GM12878 (cell line): ENCODE results near the gene KRT7. TPM values are rescaled to one million over a fixed set of nuclear protein-coding genes. Genes with fewer than 3 reads are reported as not detected.

ENCODE experiments used
- ATAC-seq: fragments of 200-7000 bp; cut with Tn5 transposase; 3 replicates; pipeline ENCODE4 v1.9.1; 2020; ENCODE audit warnings: mild to moderate bottlenecking, moderate library complexity
- BruUV-seq: library from RNA; stranded (reverse); fragments of 400-500 nt; replicated peaks from 2 replicates; lab custom pipeline; 2021; lab: Mats Ljungman, UMichigan
- CTCF ChIA-PET: fragments of 300-600 bp; sonication (Branson Sonifier 250); formaldehyde crosslinking; extraction: SDS; loops from one replicate; lab custom pipeline; 2021; ENCODE audit warnings: inconsistent platforms; lab: Yijun Ruan, JAX
- POLR2A ChIA-PET: fragments of 350-600 bp; formaldehyde crosslinking; extraction: SDS; loops from one replicate; lab custom pipeline; 2021; ENCODE audit warnings: inconsistent platforms; lab: Charles Lee
- RAD21 ChIA-PET: fragments of 300-600 bp; sonication (Branson Sonifier 250); formaldehyde crosslinking; loops from one replicate; lab custom pipeline; 2023; ENCODE audit warnings: antibody characterized with exemption; ENCODE audit not compliant: unreplicated experiment; lab: Charles Lee
- SMC1A ChIA-PET: fragments of 300-600 bp; sonication (Branson Sonifier 250); formaldehyde crosslinking; loops from one replicate; lab custom pipeline; 2023; ENCODE audit not compliant: unreplicated experiment, uncharacterized antibody; lab: Charles Lee
- DNase-seq: peaks from one replicate; pipeline ENCODE4 v3.0.0-alpha.2; 2011; ENCODE audit warnings: low read depth, low spot score
- FAIRE-seq: peaks from 3 replicates; lab custom pipeline; 2011; peaks lifted over from hg19 to GRCh38; lab: Jason Lieb, UNC
- H2AFZ ChIP-seq: 2 replicates; pipeline ENCODE4 v1.6.0; 2011; ENCODE audit warnings: low read depth, low read length, control low read depth; ENCODE audit not compliant: control insufficient read depth
- H3K27ac ChIP-seq: 2 replicates; pipeline ENCODE4 v1.5.1; 2011; ENCODE audit warnings: control low read depth; ENCODE audit not compliant: control insufficient read depth, insufficient read depth
- H3K27me3 ChIP-seq, 2 experiments: replicated peaks in 1 of 2; 2 replicates each; pipeline versions ENCODE4 v1.6.0 to v1.6.1; 2011; ENCODE audit warnings: low read length in 1 of 2; ENCODE audit not compliant: control insufficient read depth in 2 of 2, insufficient read depth in 2 of 2
- H3K36me3 ChIP-seq, 2 experiments: 2 replicates each; pipeline ENCODE4 v1.5.1; 2011; ENCODE audit warnings: low read length in 1 of 2; ENCODE audit not compliant: control insufficient read depth in 2 of 2, insufficient read depth in 2 of 2
- H3K4me1 ChIP-seq: 2 replicates; pipeline ENCODE4 v1.6.1; 2011; ENCODE audit warnings: mild to moderate bottlenecking, low read length, moderate library complexity, mixed read lengths; ENCODE audit not compliant: control insufficient read depth, insufficient read depth
- H3K4me2 ChIP-seq: 2 replicates; pipeline ENCODE4 v1.6.0; 2011; ENCODE audit warnings: control low read depth; ENCODE audit not compliant: control insufficient read depth, insufficient read depth
- H3K4me3 ChIP-seq: fragments of 200-600 bp; sonication (generic); 2 replicates; pipeline ENCODE4 v1.5.1; 2016
- H3K79me2 ChIP-seq: 2 replicates; pipeline ENCODE4 v1.6.0; 2011; ENCODE audit warnings: low read length; ENCODE audit not compliant: control insufficient read depth, insufficient read depth
- H3K9ac ChIP-seq: 2 replicates; pipeline ENCODE4 v1.8.0; 2011; ENCODE audit warnings: low read length, control low read depth, mixed read lengths; ENCODE audit not compliant: control insufficient read depth, insufficient read depth
- H3K9me3 ChIP-seq: replicated peaks from 3 replicates; pipeline ENCODE4 v1.5.1; 2011; ENCODE audit warnings: mild to moderate bottlenecking, low read length; ENCODE audit not compliant: control insufficient read depth, insufficient read depth
- H4K20me1 ChIP-seq: 2 replicates; pipeline ENCODE4 v1.6.0; 2011; ENCODE audit not compliant: control insufficient read depth, insufficient read depth
- DPF2 ChIP-seq: fragments of 450-650 bp; IDR thresholded peaks from 2 replicates; pipeline ENCODE4 v1.6.1; 2017; ENCODE audit warnings: mild to moderate bottlenecking
- E2F8 ChIP-seq: fragments of 450-650 bp; IDR thresholded peaks from 2 replicates; pipeline ENCODE4 v1.6.1; 2018; ENCODE audit warnings: mild to moderate bottlenecking, low read depth, moderate library complexity; ENCODE audit not compliant: partially characterized antibody
- HDGF ChIP-seq: fragments of 450-650 bp; IDR thresholded peaks from 2 replicates; pipeline ENCODE4 v1.6.1; 2016; ENCODE audit warnings: antibody characterized with exemption
- MAX ChIP-seq: IDR thresholded peaks from 2 replicates; pipeline ENCODE4 v1.6.1; 2012; ENCODE audit warnings: low read depth, low read length, improper control_type of control experiment
- PAX8 ChIP-seq: fragments of 450-650 bp; IDR thresholded peaks from 2 replicates; pipeline ENCODE4 v1.6.1; 2017; ENCODE audit warnings: mild to moderate bottlenecking, moderate library complexity
- POLR2AphosphoS5 ChIP-seq: IDR thresholded peaks from 2 replicates; pipeline ENCODE4 v1.6.1; 2011; ENCODE audit warnings: mild to moderate bottlenecking, low read length, inconsistent platforms
- RFX5 ChIP-seq: IDR thresholded peaks from 2 replicates; pipeline ENCODE4 v1.6.1; 2011; ENCODE audit warnings: low read depth, low read length, improper control_type of control experiment
- YBX1 ChIP-seq: fragments of 450-650 bp; IDR thresholded peaks from 2 replicates; pipeline ENCODE4 v1.6.1; 2016; ENCODE audit warnings: antibody characterized with exemption
- WGBS: methylation state at CpG from one replicate; pipeline ENCODE4 v1.1.6; 2016; ENCODE audit warnings: low lambda C conversion rate; ENCODE audit not compliant: insufficient replicate concordance, insufficient coverage; ENCODE audit errors: missing lambda C conversion rate; 5-methylcytosine and 5-hydroxymethylcytosine counted together
- in situ Hi-C: fragments of 300-500 bp; cut with MboI; formaldehyde crosslinking; loops from 9 replicates; pipeline ENCODE4 v1.14.3; 2018; ENCODE audit warnings: mixed read lengths
- intact Hi-C: fragments of 100-400 bp; cut with micrococcal nuclease; formaldehyde crosslinking; loops from one replicate; pipeline ENCODE4 v1.14.2; 2022; ENCODE audit not compliant: unreplicated experiment
- polyA plus RNA-seq, 11 experiments: library from polyadenylated mRNA; depleted of rRNA in 4 of 11; unstranded in 6 of 11; stranded (reverse) in 5 of 11; fragments of >200 nt; fragmentation: Nextera tagmentation in 4 of 11; fragmentation: Illumina TruSeq in 1 of 11; extraction: Ambion mirVana in 4 of 11; extraction: Trizol in 1 of 11; gene quantifications; 1 replicate in 1 of 11; 2 replicates in 10 of 11; pipeline versions ENCODE4 v1.2.1 to v1.2.3, GENCODE V29; 2011 to 2016; ENCODE audit warnings: inconsistent platforms in 2 of 11, missing spikeins in 2 of 11, low read depth in 1 of 11
- total RNA-seq, 4 experiments: library from RNA; depleted of rRNA in 3 of 4; stranded (reverse); fragments of >200 nt in 3 of 4; fragmentation: Illumina TruSeq in 1 of 4; extraction: Trizol in 1 of 4; gene quantifications; 2 replicates each; pipeline versions ENCODE4 v1.2.1 to v1.2.3, GENCODE V29; 2013 to 2021

The KRT7 gene
- total and polyA plus RNA-seq, 10 of the 15 experiments (the other 5 are each of a cell fraction or from before 2014, with no cell fraction given): 0.90 to 18.7 (median 4.8) TPM

DNA sequence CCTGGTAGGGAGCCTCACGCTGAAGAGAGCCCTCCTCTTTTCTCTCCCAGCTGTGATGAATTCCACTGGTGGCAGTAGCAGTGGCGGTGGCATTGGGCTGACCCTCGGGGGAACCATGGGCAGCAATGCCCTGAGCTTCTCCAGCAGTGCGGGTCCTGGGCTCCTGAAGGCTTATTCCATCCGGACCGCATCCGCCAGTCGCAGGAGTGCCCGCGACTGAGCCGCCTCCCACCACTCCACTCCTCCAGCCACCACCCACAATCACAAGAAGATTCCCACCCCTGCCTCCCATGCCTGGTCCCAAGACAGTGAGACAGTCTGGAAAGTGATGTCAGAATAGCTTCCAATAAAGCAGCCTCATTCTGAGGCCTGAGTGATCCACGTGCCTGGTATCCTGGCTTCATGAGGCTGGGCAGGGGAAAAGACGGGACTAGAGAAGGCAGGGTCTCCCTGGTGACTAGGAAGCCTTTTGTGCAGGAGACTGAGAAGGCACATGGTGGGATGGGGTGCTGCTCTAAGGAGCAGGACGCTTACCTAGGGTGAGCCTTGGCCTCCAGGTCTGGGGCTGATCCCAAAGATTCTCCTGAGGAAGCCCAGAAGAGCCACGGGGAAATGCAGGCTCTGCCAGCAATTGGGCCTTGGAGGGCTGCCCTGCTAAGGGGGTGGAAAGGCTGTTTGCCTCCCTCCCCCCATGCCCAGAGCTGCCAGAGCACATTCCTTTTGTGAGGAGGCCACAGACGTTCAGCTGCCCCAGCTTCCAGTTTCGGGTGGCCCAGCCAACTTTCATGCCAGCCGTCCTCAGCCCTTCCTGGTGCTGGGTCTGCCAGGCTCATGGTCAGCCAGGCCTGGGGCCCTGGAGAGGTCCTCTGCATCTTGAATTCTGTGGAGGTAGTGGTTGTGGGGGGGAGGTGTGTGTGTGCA, 15.8 kb downstream of the KRT7 start:
- Histone ChIP-seq H3K27me3 (no peaks in the 10 kb centered on the region; a peak in 1 of 4 replicates), H3K79me2 (no peaks in the 10 kb centered on the region; the same call in 1 of the 2 replicates), H3K27ac (no peak overlapping the region), H3K9ac (no peak overlapping the region), H3K36me3 (no peaks in the 10 kb centered on the region), H4K20me1 (no peaks in the 10 kb centered on the region), H3K4me1 (peaks cover 15% of the 10 kb centered on the region), H3K9me3 (no peaks in the 10 kb centered on the region), H3K4me2 (no peak overlapping the region), H3K4me3 (no peak overlapping the region), H2AFZ (no peak overlapping the region)
- ATAC-seq: no peak
- CTCF ChIA-PET: interaction anchor here (1.2 to 3.5 kb wide), 2 partner anchors 27 to 30 kb away, joined by 5 to 13 read pairs; no protein-coding TSS in a partner anchor
- in situ Hi-C loops (no loop called here), intact Hi-C loops (no loop called here)
- BruUV-seq: no TSS peak
- no peak for TF ChIP-seq MAX
- no peak for TF ChIP-seq DPF2
- TF ChIP-seq PAX8: no peak
- TF ChIP-seq YBX1: no peak
- SMC1A ChIA-PET: interaction anchor here (0.6 kb wide), 1 partner anchor 326 kb away, joined by 3 read pairs; no protein-coding TSS in a partner anchor
- no peak for FAIRE-seq
- WGBS: 70% methylated on average over 18 of the region's 18 CpGs
- POLR2A ChIA-PET: no interaction called here
- no peak for DNase-seq
- RAD21 ChIA-PET: interaction anchor here (1.4 to 1.9 kb wide), 2 partner anchors 30 kb away, joined by 4 to 8 read pairs; no protein-coding TSS in a partner anchor

GRCh38 chr12:52249511-52250047, 16.5 kb downstream of the KRT7 start:
- Histone ChIP-seq H3K9me3 (no peaks in the 10 kb centered on the region), H3K9ac (no peak overlapping the region), H3K79me2 (no peaks in the 10 kb centered on the region; the same call in 1 of the 2 replicates), H3K4me1 (peaks cover 8% of the 10 kb centered on the region), H4K20me1 (no peaks in the 10 kb centered on the region), H3K4me3 (no peak overlapping the region), H3K4me2 (0 out of 2 replicates have a peak overlapping the region, but pooled peaks have one; percentile 3), H3K27me3 (no peaks in the 10 kb centered on the region; a peak in 1 of 4 replicates), H2AFZ (no peak overlapping the region), H3K36me3 (no peaks in the 10 kb centered on the region), H3K27ac (no peak overlapping the region)
- BruUV-seq: no TSS peak
- FAIRE-seq: no peak
- no peak for ATAC-seq
- ChIA-PET CTCF (interaction anchor here (1.0 to 3.5 kb wide), 2 partner anchors 28 to 30 kb away, joined by 4 to 13 read pairs; no protein-coding TSS in a partner anchor), SMC1A (no interaction called here), POLR2A (no interaction called here), RAD21 (interaction anchor here (1.4 kb wide), 1 partner anchor 29 kb away, joined by 4 read pairs; no protein-coding TSS in a partner anchor)
- 86% methylated on average over 2 of the region's 2 CpGs for WGBS
- TF ChIP-seq RFX5: no peak
- no peak for TF ChIP-seq POLR2AphosphoS5
- no peak for TF ChIP-seq HDGF
- TF ChIP-seq E2F8: no peak
- intact Hi-C loops: no loop called here
- in situ Hi-C loops: no loop called here
- DNase-seq: no peak
